K562 (cell line): ENCODE data around the gene CNTN4. TPM values are rescaled to one million over a fixed set of nuclear protein-coding genes. Genes with fewer than 3 reads are reported as not detected.

Experiments used
- ATAC-seq: fragments of 200-7000 bp; cut with Tn5 transposase; 3 replicates; pipeline ENCODE4 v1.9.1; 2020; ENCODE audit warnings: moderate library complexity
- BruUV-seq: library from RNA; stranded (reverse); fragments of 400-500 nt; replicated peaks from 2 replicates; lab custom pipeline; 2021; lab: Mats Ljungman, UMichigan
- CTCF ChIA-PET: fragments of 300-600 bp; formaldehyde crosslinking; extraction: SDS; loops from one replicate; lab custom pipeline; 2021; ENCODE audit warnings: low intra/inter-chr PET ratio; lab: Yijun Ruan, JAX
- POLR2A ChIA-PET: fragments of 300-600, 350-650 bp; sonication (Branson Sonifier 250); formaldehyde crosslinking; extraction: SDS; loops from one replicate; lab custom pipeline; 2021; ENCODE audit warnings: antibody characterized with exemption, inconsistent platforms; lab: Yijun Ruan, JAX
- DNase-seq, 4 experiments: peaks; one replicate each; pipeline versions ENCODE4 v3.0.0 to v3.0.0-alpha.2; 2011 to 2018; ENCODE audit warnings: low spot score in 3 of 4, mixed read lengths in 3 of 4; ENCODE audit errors: extremely low read depth in 1 of 4
- FAIRE-seq: peaks from 2 replicates; lab custom pipeline; 2011; peaks lifted over from hg19 to GRCh38; lab: Jason Lieb, UNC
- H2AFZ ChIP-seq: 2 replicates; pipeline ENCODE4 v1.6.0; 2011; ENCODE audit warnings: low read depth, low read length, control low read depth, inconsistent platforms
- H3K27ac ChIP-seq: fragments of 200-600 bp; 3 replicates; pipeline ENCODE4 v1.8.0; 2011; ENCODE audit warnings: low read depth, mild to moderate bottlenecking, control low read depth, inconsistent platforms, low read length, moderate library complexity, mixed read lengths; ENCODE audit errors: extremely low read depth
- H3K27me3 ChIP-seq, 2 experiments: fragments of 300-600 bp in 1 of 2; 2 replicates in 1 of 2; 3 replicates in 1 of 2; pipeline versions ENCODE4 v1.6.0 to v1.8.0; 2011; ENCODE audit warnings: inconsistent platforms in 2 of 2, low read length in 2 of 2, mild to moderate bottlenecking in 1 of 2, mixed read lengths in 1 of 2, moderate library complexity in 1 of 2; ENCODE audit not compliant: control insufficient read depth in 2 of 2, insufficient read depth in 2 of 2
- H3K36me3 ChIP-seq: fragments of 300-600 bp; 3 replicates; pipeline ENCODE4 v1.8.0; 2011; ENCODE audit warnings: mild to moderate bottlenecking, low read length, inconsistent platforms; ENCODE audit not compliant: control insufficient read depth, insufficient read depth
- H3K4me1 ChIP-seq, 2 experiments: fragments of 200-600 bp in 1 of 2; replicated peaks in 1 of 2; 2 replicates in 1 of 2; 3 replicates in 1 of 2; pipeline versions ENCODE4 v1.5.1 to v1.8.0; 2011; ENCODE audit warnings: inconsistent platforms in 2 of 2, low read length in 2 of 2, mild to moderate bottlenecking in 1 of 2, mixed read lengths in 1 of 2, moderate library complexity in 1 of 2; ENCODE audit not compliant: control insufficient read depth in 2 of 2, insufficient read depth in 2 of 2
- H3K4me2 ChIP-seq: 2 replicates; pipeline ENCODE4 v1.6.1; 2011; ENCODE audit warnings: low read length, control low read depth, inconsistent platforms, mixed read lengths; ENCODE audit not compliant: insufficient read depth
- H3K4me3 ChIP-seq: fragments of 200-600 bp; sonication (generic), shearing (Covaris generic); 2 replicates; pipeline ENCODE4 v1.5.1; 2016; ENCODE audit warnings: control low read depth, inconsistent platforms
- H3K79me2 ChIP-seq: fragments of 200-600 bp; 3 replicates; pipeline ENCODE4 v1.8.0; 2011; ENCODE audit warnings: low read length, inconsistent platforms; ENCODE audit not compliant: control insufficient read depth, insufficient read depth
- H3K9ac ChIP-seq, 2 experiments: 2 replicates each; pipeline versions ENCODE4 v1.6.0 to v1.6.1; 2011; ENCODE audit warnings: low read depth in 2 of 2, low read length in 2 of 2, control low read depth in 1 of 2, inconsistent platforms in 1 of 2, mild to moderate bottlenecking in 1 of 2, mixed read lengths in 1 of 2; ENCODE audit not compliant: insufficient read depth in 1 of 2
- H3K9me1 ChIP-seq: one replicate; pipeline ENCODE4 v1.6.0; 2011; ENCODE audit warnings: inconsistent platforms, mild to moderate bottlenecking, low read length, moderate library complexity; ENCODE audit not compliant: control insufficient read depth, insufficient read depth
- H3K9me3 ChIP-seq: replicated peaks from 2 replicates; pipeline ENCODE4 v1.5.1; 2011; ENCODE audit warnings: low read depth, low read length, inconsistent platforms; ENCODE audit not compliant: control insufficient read depth, insufficient read depth
- H4K20me1 ChIP-seq: replicated peaks from 2 replicates; pipeline ENCODE4 v1.6.1; 2011; ENCODE audit warnings: low read length, inconsistent platforms, mixed read lengths; ENCODE audit not compliant: control insufficient read depth, insufficient read depth
- CBX3 ChIP-seq, 2 experiments: IDR thresholded peaks; 1 replicate in 1 of 2; 2 replicates in 1 of 2; pipeline ENCODE4 v1.6.1; 2012; ENCODE audit warnings: inconsistent platforms in 2 of 2, low read length in 2 of 2, borderline replicate concordance in 1 of 2, control low read depth in 1 of 2
- STAT5A ChIP-seq: IDR thresholded peaks from 2 replicates; pipeline ENCODE4 v1.6.1; 2012; ENCODE audit warnings: low read length, inconsistent platforms, borderline replicate concordance
- TAF7 ChIP-seq: fragments of 450-650 bp; IDR thresholded peaks from 2 replicates; pipeline ENCODE4 v1.6.1; 2016; ENCODE audit warnings: missing genetic modification characterization, missing compliant biosample characterization
- ZEB2 ChIP-seq: fragments of 450-650 bp; IDR thresholded peaks from 2 replicates; pipeline ENCODE4 v1.6.1; 2016
- ZNF311 ChIP-seq: fragments of 250-450 bp; sonication (Bioruptor Pico); IDR thresholded peaks from 2 replicates; pipeline ENCODE4 v1.4.0; 2020; ENCODE audit warnings: mild to moderate bottlenecking, moderate library complexity
- WGBS: fragments of 100-300 bp; shearing (Covaris generic); methylation state at CpG from one replicate; pipeline ENCODE4 v1.1.6; 2016; ENCODE audit warnings: low coverage, mixed read lengths; ENCODE audit not compliant: insufficient coverage; ENCODE audit errors: missing lambda C conversion rate; 5-methylcytosine and 5-hydroxymethylcytosine counted together
- in situ Hi-C: fragments of 300-500 bp; cut with MboI; formaldehyde crosslinking; loops from 4 replicates; pipeline ENCODE4 v1.15.0; 2018; ENCODE audit warnings: inconsistent platforms, mixed read lengths
- intact Hi-C: fragments of 100-400 bp; cut with micrococcal nuclease; formaldehyde crosslinking; loops from 2 replicates; pipeline ENCODE4 v1.14.2; 2022
- polyA plus RNA-seq, 8 experiments: library from polyadenylated mRNA; depleted of rRNA in 4 of 8; stranded (reverse) in 5 of 8; unstranded in 3 of 8; fragments of >200 nt; fragmentation: Nextera tagmentation in 2 of 8; fragmentation: Illumina TruSeq in 1 of 8; extraction: Ambion mirVana in 2 of 8; extraction: Trizol in 1 of 8; gene quantifications; 2 replicates each; pipeline versions ENCODE4 v1.2.1 to v1.2.3, GENCODE V29; 2011 to 2014; ENCODE audit warnings: inconsistent platforms in 1 of 8, missing spikeins in 1 of 8
- total RNA-seq, 7 experiments: library from RNA; depleted of rRNA in 6 of 7; stranded (reverse); fragments of >200 nt in 6 of 7; fragmentation: Illumina TruSeq in 2 of 7; extraction: Trizol in 2 of 7; gene quantifications; 2 replicates each; pipeline versions ENCODE4 v1.2.1 to v1.2.3, GENCODE V29; 2011 to 2021; ENCODE audit warnings: low replicate concordance in 1 of 7
- TF ChIP-seq, protein P1 (sequence below): fragments of 250-450 bp; sonication (Bioruptor Pico); IDR thresholded peaks from 2 replicates; pipeline ENCODE4 v1.6.1; 2021; ENCODE audit warnings: mild to moderate bottlenecking
- TF ChIP-seq, protein P2 (sequence below): fragments of 450-650 bp; IDR thresholded peaks from 2 replicates; pipeline ENCODE4 v1.6.1; 2016; ENCODE audit warnings: borderline replicate concordance

Gene CNTN4
- total and polyA plus RNA-seq, 9 of the 15 experiments (the other 6 are each of a cell fraction or from before 2014, with no cell fraction given): not detected

DNA sequence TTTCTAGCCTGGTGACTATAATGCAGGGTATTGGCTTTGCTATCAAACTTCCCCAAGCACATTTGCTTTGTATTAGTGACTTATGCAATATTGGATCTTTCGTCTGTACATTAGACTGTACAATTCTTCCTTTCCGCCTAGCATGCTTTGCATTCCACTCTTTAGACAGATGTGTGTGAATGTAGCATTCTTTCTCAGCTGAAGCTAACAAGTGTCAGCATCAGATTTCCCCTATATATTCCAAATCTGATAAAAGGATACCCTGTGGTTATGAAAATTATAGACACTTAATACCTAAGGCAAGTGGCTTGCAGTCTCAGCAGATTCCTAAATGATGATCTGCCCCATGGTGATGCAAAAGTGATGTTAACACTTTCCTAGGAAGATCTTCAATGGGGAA is 360.1 kb downstream of the CNTN4 start:
- H3K27me3 ChIP-seq: no peaks in the 10 kb centered on the region
- ATAC-seq: no peak
- WGBS: 0% methylated on average over 2 of the region's 2 CpGs
- FAIRE-seq: no peak
- H3K9me1 ChIP-seq: no peaks in the 10 kb centered on the region
- peaks cover 1% of the 10 kb centered on the region for H3K9me3 ChIP-seq
- H3K9ac ChIP-seq: no peak overlapping the region
- in situ Hi-C loops: no loop called here
- no peak for DNase-seq
- TF ChIP-seq STAT5A (no peak), ZEB2 (no peak), CBX3 (IDR thresholded peaks at IDR 0.05; ENCODE audit: borderline replicate concordance in 1 of 2, low read length in 2 of 2) (no peak), ZNF311 (CRISPR knock-in tag) (no peak), TAF7 (tag) (no peak)
- TF ChIP-seq, protein P1, sequence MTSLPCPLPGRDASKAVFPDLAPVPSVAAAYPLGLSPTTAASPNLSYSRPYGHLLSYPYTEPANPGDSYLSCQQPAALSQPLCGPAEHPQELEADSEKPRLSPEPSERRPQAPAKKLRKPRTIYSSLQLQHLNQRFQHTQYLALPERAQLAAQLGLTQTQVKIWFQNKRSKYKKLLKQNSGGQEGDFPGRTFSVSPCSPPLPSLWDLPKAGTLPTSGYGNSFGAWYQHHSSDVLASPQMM: no peak
- TF ChIP-seq, protein P2, sequence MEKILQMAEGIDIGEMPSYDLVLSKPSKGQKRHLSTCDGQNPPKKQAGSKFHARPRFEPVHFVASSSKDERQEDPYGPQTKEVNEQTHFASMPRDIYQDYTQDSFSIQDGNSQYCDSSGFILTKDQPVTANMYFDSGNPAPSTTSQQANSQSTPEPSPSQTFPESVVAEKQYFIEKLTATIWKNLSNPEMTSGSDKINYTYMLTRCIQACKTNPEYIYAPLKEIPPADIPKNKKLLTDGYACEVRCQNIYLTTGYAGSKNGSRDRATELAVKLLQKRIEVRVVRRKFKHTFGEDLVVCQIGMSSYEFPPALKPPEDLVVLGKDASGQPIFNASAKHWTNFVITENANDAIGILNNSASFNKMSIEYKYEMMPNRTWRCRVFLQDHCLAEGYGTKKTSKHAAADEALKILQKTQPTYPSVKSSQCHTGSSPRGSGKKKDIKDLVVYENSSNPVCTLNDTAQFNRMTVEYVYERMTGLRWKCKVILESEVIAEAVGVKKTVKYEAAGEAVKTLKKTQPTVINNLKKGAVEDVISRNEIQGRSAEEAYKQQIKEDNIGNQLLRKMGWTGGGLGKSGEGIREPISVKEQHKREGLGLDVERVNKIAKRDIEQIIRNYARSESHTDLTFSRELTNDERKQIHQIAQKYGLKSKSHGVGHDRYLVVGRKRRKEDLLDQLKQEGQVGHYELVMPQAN: no peak
- no peak overlapping the region for H3K4me3 ChIP-seq
- H3K4me2 ChIP-seq: no peak overlapping the region
- no peaks in the 10 kb centered on the region for H4K20me1 ChIP-seq
- no peak overlapping the region for H3K27ac ChIP-seq
- no TSS peak for BruUV-seq
- no peak overlapping the region for H2AFZ ChIP-seq
- ChIA-PET CTCF (no interaction called here), POLR2A (no interaction called here)
- intact Hi-C loops: no loop called here
- H3K4me1 ChIP-seq: no peaks in the 10 kb centered on the region
- H3K36me3 ChIP-seq: no peaks in the 10 kb centered on the region
- H3K79me2 ChIP-seq: no peaks in the 10 kb centered on the region
